OCI-LY3 (cell line): ENCODE results near the gene CAPN15.

ENCODE experiments used
- EZH2phosphoT487 ChIP-seq: fragments of 200-600 bp; shearing (Covaris generic); IDR thresholded peaks from 2 replicates; pipeline ENCODE4 v1.6.1; 2018; ENCODE audit warnings: antibody characterized with exemption, mixed run types, low read depth
- TF ChIP-seq, protein P1 (sequence below): fragments of 200-600, 300-600 bp; sonication (generic); IDR thresholded peaks from 2 replicates; pipeline ENCODE4 v1.5.1; 2014; ENCODE audit warnings: antibody characterized with exemption, low read length, low read depth

GRCh38 chr16:519425-519824, 8.1 kb upstream of the CAPN15 start:
- TF ChIP-seq, protein P1, sequence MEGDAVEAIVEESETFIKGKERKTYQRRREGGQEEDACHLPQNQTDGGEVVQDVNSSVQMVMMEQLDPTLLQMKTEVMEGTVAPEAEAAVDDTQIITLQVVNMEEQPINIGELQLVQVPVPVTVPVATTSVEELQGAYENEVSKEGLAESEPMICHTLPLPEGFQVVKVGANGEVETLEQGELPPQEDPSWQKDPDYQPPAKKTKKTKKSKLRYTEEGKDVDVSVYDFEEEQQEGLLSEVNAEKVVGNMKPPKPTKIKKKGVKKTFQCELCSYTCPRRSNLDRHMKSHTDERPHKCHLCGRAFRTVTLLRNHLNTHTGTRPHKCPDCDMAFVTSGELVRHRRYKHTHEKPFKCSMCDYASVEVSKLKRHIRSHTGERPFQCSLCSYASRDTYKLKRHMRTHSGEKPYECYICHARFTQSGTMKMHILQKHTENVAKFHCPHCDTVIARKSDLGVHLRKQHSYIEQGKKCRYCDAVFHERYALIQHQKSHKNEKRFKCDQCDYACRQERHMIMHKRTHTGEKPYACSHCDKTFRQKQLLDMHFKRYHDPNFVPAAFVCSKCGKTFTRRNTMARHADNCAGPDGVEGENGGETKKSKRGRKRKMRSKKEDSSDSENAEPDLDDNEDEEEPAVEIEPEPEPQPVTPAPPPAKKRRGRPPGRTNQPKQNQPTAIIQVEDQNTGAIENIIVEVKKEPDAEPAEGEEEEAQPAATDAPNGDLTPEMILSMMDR: no peak
- TF ChIP-seq EZH2phosphoT487: no peak
